ENCODE data around the gene RNF207. TPM values are rescaled to one million over a fixed set of nuclear protein-coding genes. Genes with fewer than 3 reads are reported as not detected.

The RNF207 gene
- total and polyA plus RNA-seq, 2 donors (not counting 3 experiments of a cell fraction or from before 2014, with no cell fraction given): 3.2 to 8.2 TPM

DNA sequence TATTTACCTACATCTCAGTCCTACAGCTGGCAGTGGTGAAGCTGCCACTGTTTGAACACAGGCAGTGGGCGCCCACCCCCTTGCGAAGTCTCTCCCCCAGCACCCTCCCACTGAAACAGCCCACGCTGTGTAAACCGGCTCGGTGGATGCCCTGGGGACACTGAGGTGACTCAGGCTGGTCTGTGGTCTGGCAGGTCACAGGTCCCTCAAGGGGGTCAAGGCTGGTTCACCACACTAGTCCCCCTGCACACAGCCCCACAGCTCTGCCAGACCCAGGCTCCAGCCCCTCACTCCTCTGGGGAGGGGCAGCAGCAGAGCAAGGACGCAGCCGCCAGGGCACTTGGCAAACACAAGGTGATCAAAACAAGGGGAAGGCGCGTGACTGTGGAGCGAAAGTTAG, 33.4 kb upstream of the RNF207 start:
- H3K9ac ChIP-seq (replicated peaks; ENCODE audit: extremely low read depth, insufficient read depth, low read length): no peak overlapping the region
- peaks cover 1 to 2% of the 10 kb centered on the region in 2 experiments for H3K27me3 ChIP-seq (ENCODE audit: control insufficient read depth in 2 of 2, insufficient read depth in 2 of 2, low read length in 2 of 2)
- no peaks in the 10 kb centered on the region for H3K4me1 ChIP-seq (ENCODE audit: control insufficient read depth, extremely low read depth, insufficient read depth, low read length)
- H3K9me1 ChIP-seq (replicated peaks; ENCODE audit: control insufficient read depth, extremely low read depth, insufficient read depth, low read length): no peaks in the 10 kb centered on the region
- POLR2A ChIA-PET: no interaction called here
- H3K4me3 ChIP-seq (replicated peaks in 1 of 3; ENCODE audit: insufficient read depth in 1 of 3, low read depth in 1 of 3, low read length in 3 of 3): no peak overlapping the region
- BruUV-seq (replicated peaks): no TSS peak
- no peaks in the 10 kb centered on the region for H4K20me1 ChIP-seq (replicated peaks; ENCODE audit: control insufficient read depth, extremely low read depth, insufficient read depth, low read length)
- H2AFZ ChIP-seq (ENCODE audit: low read depth, low read length): no peak overlapping the region
- intact Hi-C loops (cut with micrococcal nuclease): no loop called here
- no peaks in the 10 kb centered on the region for H3K79me2 ChIP-seq (ENCODE audit: control insufficient read depth, insufficient read depth, low read length)
- CTCF ChIA-PET: interaction anchor here (2.8 kb wide), 1 partner anchor 120 kb away, joined by 15 read pairs; no protein-coding TSS in a partner anchor
- H3K4me2 ChIP-seq (ENCODE audit: insufficient read depth, low read length): no peak overlapping the region
- DNase-seq (ENCODE audit: low read depth, low spot score) (no peak), FAIRE-seq (no peak)
- dilution Hi-C loops (cut with MboI; ENCODE audit: extremely low pct_ligation_motif_present, low sequenced_read_pairs): no loop called here
- H3K9me3 ChIP-seq (replicated peaks; ENCODE audit: control insufficient read depth, insufficient read depth, low read length): no peaks in the 10 kb centered on the region
- TF ChIP-seq EZH2 (IDR thresholded peaks at IDR 0.05; ENCODE audit: borderline replicate concordance, low read depth, low read length, severe bottlenecking): no peak
- TF ChIP-seq GATA2 (IDR thresholded peaks at IDR 0.05; ENCODE audit: insufficient read depth, insufficient read length, low read depth, low read length): no peak
- TF ChIP-seq POLR2A (IDR thresholded peaks at IDR 0.05; ENCODE audit: low read depth, low read length): no peak
- TF ChIP-seq, protein P1, sequence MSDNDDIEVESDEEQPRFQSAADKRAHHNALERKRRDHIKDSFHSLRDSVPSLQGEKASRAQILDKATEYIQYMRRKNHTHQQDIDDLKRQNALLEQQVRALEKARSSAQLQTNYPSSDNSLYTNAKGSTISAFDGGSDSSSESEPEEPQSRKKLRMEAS (IDR thresholded peaks at IDR 0.05; ENCODE audit: insufficient read depth, insufficient read length): no peak
- H3K27ac ChIP-seq (ENCODE audit: insufficient read depth, low read depth, low read length): no peak overlapping the region
- no peaks in the 10 kb centered on the region for H3K36me3 ChIP-seq (ENCODE audit: control insufficient read depth in 2 of 2, extremely low read depth in 1 of 2, insufficient read depth in 2 of 2, low read length in 2 of 2)

DNA sequence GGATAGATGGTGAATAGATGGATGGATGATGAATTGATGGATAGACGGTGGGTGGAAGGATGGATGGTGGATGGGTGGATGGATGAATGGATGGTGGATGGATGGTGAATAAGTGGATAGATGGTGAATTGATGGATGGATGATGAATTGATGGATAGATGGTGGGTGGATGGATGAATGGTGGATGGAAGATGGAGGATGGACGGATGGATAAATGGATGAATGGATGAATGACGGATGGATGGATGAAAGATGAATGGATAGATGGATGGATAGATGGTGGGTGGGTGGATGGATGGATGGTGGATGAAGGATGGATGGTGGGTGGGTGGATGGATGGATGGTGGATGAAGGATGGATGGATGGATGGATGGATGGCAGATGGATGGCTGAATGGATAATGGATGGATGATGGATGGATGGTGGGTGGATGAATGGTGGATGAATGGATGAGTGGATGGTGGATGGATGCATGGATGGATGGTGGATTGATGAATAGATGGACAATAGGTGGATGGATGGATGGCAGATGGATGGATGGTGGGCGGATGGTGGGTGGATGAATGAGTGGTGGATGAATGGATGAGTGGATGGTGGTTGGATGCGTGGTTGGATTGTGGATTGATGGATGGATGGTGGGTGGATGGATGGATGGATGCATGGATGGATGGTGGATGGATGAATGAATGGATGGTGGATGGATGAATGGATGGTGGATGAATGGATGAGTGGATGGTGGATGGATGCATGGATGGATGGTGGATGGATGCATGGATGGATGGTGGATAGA, 31.1 kb upstream of the RNF207 start:
- Histone ChIP-seq H3K4me1 (ENCODE audit: control insufficient read depth, extremely low read depth, insufficient read depth, low read length) (no peaks in the 10 kb centered on the region), H2AFZ (ENCODE audit: low read depth, low read length) (no peak overlapping the region), H3K27ac (ENCODE audit: insufficient read depth, low read depth, low read length) (no peak overlapping the region), H3K9ac (replicated peaks; ENCODE audit: extremely low read depth, insufficient read depth, low read length) (no peak overlapping the region), H3K4me2 (ENCODE audit: insufficient read depth, low read length) (no peak overlapping the region), H3K9me1 (replicated peaks; ENCODE audit: control insufficient read depth, extremely low read depth, insufficient read depth, low read length) (no peaks in the 10 kb centered on the region), H3K9me3 (replicated peaks; ENCODE audit: control insufficient read depth, insufficient read depth, low read length) (no peaks in the 10 kb centered on the region), H4K20me1 (replicated peaks; ENCODE audit: control insufficient read depth, extremely low read depth, insufficient read depth, low read length) (no peaks in the 10 kb centered on the region), H3K27me3 (ENCODE audit: control insufficient read depth in 2 of 2, insufficient read depth in 2 of 2, low read length in 2 of 2) (peaks cover 14 to 18% of the 10 kb centered on the region in 2 experiments), H3K4me3 (replicated peaks in 1 of 3; ENCODE audit: insufficient read depth in 1 of 3, low read depth in 1 of 3, low read length in 3 of 3) (no peak overlapping the region), H3K79me2 (ENCODE audit: control insufficient read depth, insufficient read depth, low read length) (no peaks in the 10 kb centered on the region), H3K36me3 (ENCODE audit: control insufficient read depth in 2 of 2, extremely low read depth in 1 of 2, insufficient read depth in 2 of 2, low read length in 2 of 2) (no peaks in the 10 kb centered on the region)
- dilution Hi-C loops (cut with MboI; ENCODE audit: extremely low pct_ligation_motif_present, low sequenced_read_pairs): no loop called here
- BruUV-seq (replicated peaks): no TSS peak
- intact Hi-C loops (cut with micrococcal nuclease): no loop called here
- no peak for DNase-seq (ENCODE audit: low read depth, low spot score)
- CTCF ChIA-PET: no interaction called here
- no peak for FAIRE-seq
- POLR2A ChIA-PET: no interaction called here
- TF ChIP-seq GATA2 (IDR thresholded peaks at IDR 0.05; ENCODE audit: insufficient read depth, insufficient read length, low read depth, low read length) (no peak), FOS (IDR thresholded peaks at IDR 0.05; ENCODE audit: borderline replicate concordance, insufficient read depth, low read length) (no peak), POLR2AphosphoS5 (IDR thresholded peaks at IDR 0.05; ENCODE audit: insufficient read depth, low read depth, low read length) (no peak), JUN (IDR thresholded peaks at IDR 0.05; ENCODE audit: borderline replicate concordance, insufficient read depth, insufficient read length, low read depth) (no peak)
- TF ChIP-seq, protein P2, sequence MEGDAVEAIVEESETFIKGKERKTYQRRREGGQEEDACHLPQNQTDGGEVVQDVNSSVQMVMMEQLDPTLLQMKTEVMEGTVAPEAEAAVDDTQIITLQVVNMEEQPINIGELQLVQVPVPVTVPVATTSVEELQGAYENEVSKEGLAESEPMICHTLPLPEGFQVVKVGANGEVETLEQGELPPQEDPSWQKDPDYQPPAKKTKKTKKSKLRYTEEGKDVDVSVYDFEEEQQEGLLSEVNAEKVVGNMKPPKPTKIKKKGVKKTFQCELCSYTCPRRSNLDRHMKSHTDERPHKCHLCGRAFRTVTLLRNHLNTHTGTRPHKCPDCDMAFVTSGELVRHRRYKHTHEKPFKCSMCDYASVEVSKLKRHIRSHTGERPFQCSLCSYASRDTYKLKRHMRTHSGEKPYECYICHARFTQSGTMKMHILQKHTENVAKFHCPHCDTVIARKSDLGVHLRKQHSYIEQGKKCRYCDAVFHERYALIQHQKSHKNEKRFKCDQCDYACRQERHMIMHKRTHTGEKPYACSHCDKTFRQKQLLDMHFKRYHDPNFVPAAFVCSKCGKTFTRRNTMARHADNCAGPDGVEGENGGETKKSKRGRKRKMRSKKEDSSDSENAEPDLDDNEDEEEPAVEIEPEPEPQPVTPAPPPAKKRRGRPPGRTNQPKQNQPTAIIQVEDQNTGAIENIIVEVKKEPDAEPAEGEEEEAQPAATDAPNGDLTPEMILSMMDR (IDR thresholded peaks at IDR 0.05; ENCODE audit: extremely low read depth in 1 of 2, insufficient read depth in 1 of 2, low read depth in 1 of 2, low read length in 2 of 2): no peak
- TF ChIP-seq, protein P1 (IDR thresholded peaks at IDR 0.05; ENCODE audit: insufficient read depth, insufficient read length): no peak

All from endothelial cell of umbilical vein (primary cell).